Transverse colon (tissue), 4 donors: ENCODE data around the gene GPR162.

Source experiments
- CTCF ChIP-seq, 5 experiments: fragments of 200-600 bp in 3 of 5; fragments of 450-650 bp in 2 of 5; sonication (generic) in 3 of 5; IDR thresholded peaks; 1 replicate in 2 of 5; 2 replicates in 3 of 5; pipeline ENCODE4 v1.5.1; 2016 to 2017; ENCODE audit warnings: antibody characterized with exemption in 5 of 5, inconsistent platforms in 3 of 5, mild to moderate bottlenecking in 2 of 5, moderate library complexity in 1 of 5
- POLR2A ChIP-seq: fragments of 450-650 bp; IDR thresholded peaks from one replicate; pipeline ENCODE4 v1.6.1; 2016; ENCODE audit warnings: antibody characterized with exemption, mild to moderate bottlenecking, moderate library complexity
- POLR2AphosphoS5 ChIP-seq, 3 donors: sonication (generic); formaldehyde crosslinking; IDR thresholded peaks; one replicate each; pipeline ENCODE4 v1.6.1; 2016; ENCODE audit warnings: antibody characterized with exemption in 3 of 3

GRCh38 chr12:6773590-6774351, 47.9 kb upstream of the GPR162 start:
- TF ChIP-seq CTCF (IDR thresholded peaks at IDR 0.05): no peak
- TF ChIP-seq POLR2AphosphoS5 (IDR thresholded peaks at IDR 0.05): no peak
- TF ChIP-seq POLR2A: no peak
